Progenitor cell of endocrine pancreas (in vitro differentiated cells): Measurements from ENCODE around the gene NPEPL1. TPM values are rescaled to one million over a fixed set of nuclear protein-coding genes. Genes with fewer than 3 reads are reported as not detected.
A peak's percentile ranks its signal among the peaks of the same experiment; 100 is the strongest.

Experiments
- DNase-seq: peaks from one replicate; pipeline ENCODE4 v3.0.0; 2021; ENCODE audit warnings: low spot score; ENCODE audit not compliant: unreplicated experiment
- H3K27ac Mint-ChIP-seq: 2 replicates; pipeline ENCODE4 v1.8.0; 2021; ENCODE audit warnings: mild to moderate bottlenecking, moderate library complexity, mixed read lengths
- H3K27me3 Mint-ChIP-seq: 2 replicates; pipeline ENCODE4 v1.8.0; 2021; ENCODE audit warnings: mixed read lengths
- H3K36me3 Mint-ChIP-seq: 2 replicates; pipeline ENCODE4 v1.8.0; 2022; ENCODE audit warnings: mixed read lengths; ENCODE audit not compliant: insufficient read depth
- H3K4me1 Mint-ChIP-seq: 2 replicates; pipeline ENCODE4 v1.8.0; 2021; ENCODE audit warnings: low read depth, mixed read lengths
- H3K4me3 Mint-ChIP-seq: 2 replicates; pipeline ENCODE4 v1.8.0; 2021; ENCODE audit warnings: low read depth, mild to moderate bottlenecking, moderate library complexity, mixed read lengths
- H3K9me3 Mint-ChIP-seq: 2 replicates; pipeline ENCODE4 v1.8.0; 2021; ENCODE audit warnings: low read depth, mixed read lengths
- CTCF ChIP-seq: fragments of 200-600 bp; sonication (generic); IDR thresholded peaks from one replicate; pipeline ENCODE4 v1.5.0; 2021; ENCODE audit warnings: antibody characterized with exemption, mild to moderate bottlenecking; ENCODE audit not compliant: unreplicated experiment
- total RNA-seq: library from RNA; stranded (reverse); gene quantifications from 2 replicates; pipeline ENCODE4 v1.2.1, GENCODE V29; 2021

The NPEPL1 gene
- total RNA-seq, 1 donor from 2014 or later, result 55.4 TPM

DNA sequence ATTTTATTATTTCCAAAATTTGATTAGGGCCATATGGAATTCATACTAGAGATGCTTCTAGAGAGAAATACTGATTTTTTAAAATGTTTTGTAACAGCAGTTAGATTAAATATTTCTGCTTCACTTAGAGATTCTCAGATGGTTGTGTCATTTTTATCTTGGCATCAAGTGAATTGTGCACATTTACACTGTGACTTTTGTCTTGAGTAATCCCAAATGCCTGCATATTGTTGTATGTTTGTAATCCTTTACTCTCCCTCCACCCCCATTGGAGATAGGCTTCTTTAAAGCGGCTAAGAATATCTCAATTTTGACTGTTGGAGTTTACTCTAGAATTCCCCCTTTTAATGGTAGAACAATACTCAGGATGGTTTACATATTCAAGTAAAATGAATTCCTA is 22.5 kb upstream of the NPEPL1 start:
- Mint-ChIP-seq H3K27ac (no peak overlapping the region), H3K4me3 (no peak overlapping the region), H3K9me3 (no peaks in the 10 kb centered on the region), H3K27me3 (no peaks in the 10 kb centered on the region), H3K36me3 (peaks cover 12% of the 10 kb centered on the region), H3K4me1 (peaks cover 5% of the 10 kb centered on the region)
- no peak for TF ChIP-seq CTCF
- DNase-seq, result no peak

- no peak for DNase-seq
- Mint-ChIP-seq H3K4me1 (peaks cover 5% of the 10 kb centered on the region), H3K4me3 (no peak overlapping the region), H3K36me3 (peaks cover 16% of the 10 kb centered on the region), H3K27me3 (no peaks in the 10 kb centered on the region), H3K9me3 (no peaks in the 10 kb centered on the region), H3K27ac (no peak overlapping the region)
- no peak for TF ChIP-seq CTCF
These were observed 21.9 kb upstream of the NPEPL1 start for GRCh38 chr20:58670659-58671058.

DNA sequence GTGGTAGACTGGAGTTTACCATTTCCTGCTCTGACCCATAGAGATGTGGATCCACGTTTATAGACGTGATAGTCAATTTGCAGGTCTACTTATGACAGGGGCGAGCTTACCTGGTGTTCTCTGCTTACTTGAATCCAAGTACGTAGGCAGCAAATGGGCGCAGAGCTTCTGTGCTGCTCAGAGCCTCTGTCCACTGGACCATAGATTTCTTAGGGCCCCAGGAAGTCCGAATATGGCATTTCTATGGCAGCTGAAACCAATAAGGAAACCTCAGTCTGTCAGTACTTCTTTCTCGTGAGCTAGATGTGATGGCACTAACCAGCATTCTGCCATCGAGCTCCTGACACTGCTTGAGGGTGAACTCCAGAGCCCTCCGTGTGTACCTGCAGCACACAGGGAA is 19.5 kb upstream of the NPEPL1 start:
- H3K4me3 Mint-ChIP-seq, result no peak overlapping the region
- no peaks in the 10 kb centered on the region for H3K9me3 Mint-ChIP-seq
- TF ChIP-seq CTCF, result no peak
- no peak overlapping the region for H3K27ac Mint-ChIP-seq
- peaks cover 20% of the 10 kb centered on the region for H3K36me3 Mint-ChIP-seq
- DNase-seq, result no peak
- no peaks in the 10 kb centered on the region for H3K27me3 Mint-ChIP-seq
- no peaks in the 10 kb centered on the region for H3K4me1 Mint-ChIP-seq

- Mint-ChIP-seq H3K4me3 (no peak overlapping the region), H3K36me3 (peaks cover 21% of the 10 kb centered on the region), H3K4me1 (no peaks in the 10 kb centered on the region), H3K27me3 (no peaks in the 10 kb centered on the region), H3K9me3 (no peaks in the 10 kb centered on the region), H3K27ac (peak overlapping the region; percentile 76)
- no peak for TF ChIP-seq CTCF
- no peak for DNase-seq
These were observed 17.4 kb upstream of the NPEPL1 start for GRCh38 chr20:58675146-58675584.

DNA sequence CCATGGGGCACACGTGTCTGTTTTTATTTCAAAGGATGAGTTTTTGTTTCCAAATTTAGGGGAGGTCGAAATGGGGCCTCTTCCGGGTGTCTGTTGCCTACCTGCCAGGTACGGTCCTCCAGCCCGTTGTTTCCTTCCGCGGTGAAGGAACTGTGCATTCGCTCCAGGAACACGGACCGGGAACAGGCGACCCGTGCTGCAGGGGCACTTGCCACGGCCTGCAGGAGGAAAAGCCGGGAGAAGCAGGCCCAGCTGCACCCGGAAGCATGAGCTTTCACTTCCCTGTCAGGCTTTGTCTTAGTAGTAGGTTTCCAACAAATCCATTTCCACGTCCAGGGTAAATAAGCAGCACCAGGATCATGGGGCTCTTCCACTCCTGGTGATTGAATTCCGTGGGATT is 17.0 kb upstream of the NPEPL1 start:
- no peak for TF ChIP-seq CTCF
- Mint-ChIP-seq H3K4me3 (no peak overlapping the region), H3K36me3 (peaks cover 20% of the 10 kb centered on the region), H3K9me3 (no peaks in the 10 kb centered on the region), H3K27ac (peak overlapping the region; percentile 76), H3K27me3 (no peaks in the 10 kb centered on the region), H3K4me1 (no peaks in the 10 kb centered on the region)
- no peak for DNase-seq
